Skin epidermis (tissue), 12 donors: ENCODE data around the gene TRIOBP.

Experiments
- H3K27ac ChIP-seq, 21 experiments: fragments of 200-600 bp; sonication (generic) in 11 of 21; one replicate each; pipeline ENCODE4 v1.5.0; 2020; ENCODE audit warnings: mild to moderate bottlenecking in 3 of 21, inconsistent platforms in 2 of 21, moderate library complexity in 2 of 21
- H3K4me3 ChIP-seq, 7 experiments: fragments of 200-600 bp; sonication (generic) in 2 of 7; one replicate each; pipeline ENCODE4 v1.5.0; 2020; ENCODE audit warnings: inconsistent platforms in 2 of 7, mild to moderate bottlenecking in 2 of 7, moderate library complexity in 1 of 7

The TRIOBP gene

DNA sequence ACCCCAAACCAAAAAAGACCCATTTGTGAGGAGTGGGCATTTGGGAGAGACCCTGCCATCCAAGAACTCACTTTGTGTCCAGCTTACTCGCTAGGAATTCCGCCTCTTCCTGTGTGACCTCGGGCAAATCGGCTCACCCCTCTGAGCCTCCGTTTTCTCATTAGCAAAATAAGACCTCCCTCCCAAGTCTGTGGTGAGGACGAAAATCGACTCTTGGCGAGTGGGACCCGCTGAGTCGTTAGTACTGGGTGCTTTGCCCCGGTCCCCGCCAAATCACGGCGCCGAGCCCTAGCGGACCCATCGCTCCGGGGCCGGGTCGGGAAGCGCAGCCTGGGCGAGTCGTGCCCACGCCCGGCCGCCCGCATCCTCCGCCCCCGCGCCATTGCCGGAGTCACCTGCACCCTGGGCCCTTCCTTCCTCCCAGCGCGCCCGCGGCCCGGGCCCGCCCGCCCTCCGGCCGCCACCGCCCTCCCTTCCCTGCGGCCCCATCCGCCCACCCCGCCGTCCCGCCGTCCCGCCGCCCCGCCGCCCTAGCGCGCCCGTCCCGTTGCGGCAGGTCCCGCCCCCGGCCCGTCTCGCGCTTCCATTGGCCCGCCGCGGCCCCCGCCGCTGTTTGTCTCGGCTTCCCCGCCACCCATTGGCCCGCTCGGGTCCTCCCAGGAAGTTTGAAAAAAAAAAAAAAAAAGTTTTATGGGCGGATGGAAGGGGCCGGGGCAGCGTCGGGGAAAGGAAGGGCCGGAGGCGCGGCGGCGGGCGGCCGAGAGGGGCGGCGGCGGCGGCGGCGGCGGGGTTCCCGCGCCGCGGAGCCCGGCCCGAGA is 48.9 kb downstream of the TRIOBP start:
- Histone ChIP-seq H3K4me3 (peak overlapping the region; percentile 57 to 88 (median 85)), H3K27ac (peak overlapping the region; percentile 89 to 99 (median 96))

DNA sequence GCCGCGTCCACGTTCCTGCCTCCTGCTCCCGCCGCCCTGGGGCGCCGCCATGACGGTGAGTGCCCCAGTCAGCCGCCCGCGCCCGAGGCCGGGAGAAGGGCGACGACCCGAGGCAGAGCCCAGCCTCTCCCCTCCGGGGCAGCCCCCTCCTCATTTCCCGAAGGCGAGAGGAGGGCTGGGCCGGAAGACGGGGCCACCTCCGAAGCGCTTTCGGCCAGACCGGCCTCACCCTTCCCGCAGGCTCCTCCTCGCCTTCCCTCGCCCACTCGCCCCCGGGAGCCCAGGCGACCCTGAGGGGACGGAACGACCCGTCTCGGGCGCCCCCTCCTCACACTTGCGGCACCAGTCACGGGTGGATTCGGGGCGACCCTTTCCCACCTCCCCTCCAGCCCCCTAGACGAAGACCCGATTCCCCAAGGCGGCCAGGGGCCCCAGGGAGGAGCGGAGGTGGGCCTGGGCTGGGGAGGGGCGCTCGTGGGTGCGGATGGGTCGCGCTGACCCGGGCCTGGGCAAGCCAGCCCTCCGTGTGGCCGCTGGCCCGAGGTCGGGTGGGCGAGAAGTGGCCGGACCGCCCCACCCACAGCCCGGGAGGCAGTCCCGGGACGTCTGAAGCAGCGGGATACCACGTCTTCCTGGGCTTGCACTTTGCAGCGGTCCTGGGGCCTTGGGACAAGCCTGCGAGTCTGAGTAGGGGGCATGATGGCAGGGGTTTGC is 49.7 kb downstream of the TRIOBP start:
- Histone ChIP-seq H3K27ac (peak overlapping the region; percentile 89 to 99 (median 96)), H3K4me3 (peak overlapping the region; percentile 57 to 88 (median 85))

DNA sequence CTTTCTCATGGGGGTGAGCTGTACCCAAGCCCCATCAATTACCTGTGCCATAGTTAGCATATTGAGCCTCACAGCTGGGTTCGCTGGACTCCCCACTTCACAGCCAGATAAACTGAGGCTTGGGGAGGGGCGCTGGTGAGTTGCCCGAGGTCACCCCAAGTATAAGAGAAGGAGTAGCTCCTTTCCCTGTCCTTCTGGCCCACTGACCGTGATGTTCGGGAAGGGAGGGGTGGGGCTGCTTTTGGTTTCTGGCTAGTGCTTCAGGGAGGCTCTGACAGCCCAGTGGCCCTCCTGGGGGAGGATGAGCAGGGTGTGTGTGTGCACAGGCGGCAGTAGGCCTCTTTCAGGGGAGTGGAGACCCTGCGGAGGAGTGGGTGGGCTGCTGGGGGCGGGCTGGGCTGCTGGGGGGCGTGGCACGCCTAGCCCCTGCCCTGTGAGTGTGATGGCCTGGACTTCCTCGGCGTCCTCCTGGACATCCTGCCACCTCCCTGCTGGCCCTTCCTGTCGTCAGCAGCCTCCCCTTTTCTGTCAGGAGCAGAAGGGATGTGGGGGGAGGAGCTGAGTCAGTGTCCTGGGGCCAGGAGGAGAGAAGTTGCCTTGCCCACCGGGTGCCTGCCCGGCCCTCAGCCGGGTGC is 50.3 kb downstream of the TRIOBP start:
- Histone ChIP-seq H3K4me3 (peak overlapping the region; percentile 57 to 88 (median 85)), H3K27ac (peak overlapping the region in 19 of 21 experiments; percentile 93 to 99 (median 97))

DNA sequence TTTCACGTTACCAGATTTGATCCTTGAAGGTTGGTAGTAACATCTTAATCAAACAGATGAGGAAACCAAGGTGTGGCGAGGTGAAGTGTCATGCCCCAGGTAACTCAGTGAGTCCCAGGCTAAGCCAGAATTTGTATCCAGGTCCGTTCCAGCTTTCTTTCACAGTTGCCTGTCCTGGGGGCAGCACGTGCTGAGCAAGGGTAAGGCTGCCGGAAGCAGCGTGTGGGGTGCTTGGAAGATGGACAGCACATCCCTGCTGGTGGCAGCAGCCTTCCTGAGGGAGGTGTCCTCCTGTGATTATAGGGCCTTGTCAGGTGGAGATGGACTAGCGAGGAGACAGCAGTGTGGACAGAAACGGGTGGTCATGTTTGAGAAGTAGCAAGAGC is 50.9 kb downstream of the TRIOBP start:
- Histone ChIP-seq H3K4me3 (peak overlapping the region in 4 of 7 experiments; percentile 75 to 88 (median 86)), H3K27ac (peak overlapping the region in 15 of 21 experiments; percentile 94 to 99 (median 98))

DNA sequence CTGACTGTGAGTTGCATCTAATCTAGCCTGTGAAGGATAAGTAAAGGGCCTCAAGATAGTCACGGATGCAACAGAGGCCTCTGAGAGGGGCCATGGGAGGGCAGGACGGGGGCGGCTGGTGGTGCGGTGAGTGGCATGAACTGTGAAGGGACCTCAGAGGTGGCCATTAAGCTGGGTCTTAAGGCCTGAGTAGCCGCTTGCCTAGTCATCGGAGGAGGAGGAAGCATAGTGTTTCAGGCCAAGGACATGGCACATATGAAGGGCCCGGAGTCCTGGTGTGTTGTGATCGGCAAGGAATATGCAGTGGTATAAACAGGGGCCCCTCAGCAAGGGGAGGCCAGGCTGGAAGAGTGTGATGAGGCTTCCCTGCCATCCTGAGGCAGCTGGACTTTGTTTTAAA is 51.8 kb downstream of the TRIOBP start:
- Histone ChIP-seq H3K27ac (peak overlapping the region in 15 of 21 experiments; percentile 3 to 99 (median 96)), H3K4me3 (no peak overlapping the region)

DNA sequence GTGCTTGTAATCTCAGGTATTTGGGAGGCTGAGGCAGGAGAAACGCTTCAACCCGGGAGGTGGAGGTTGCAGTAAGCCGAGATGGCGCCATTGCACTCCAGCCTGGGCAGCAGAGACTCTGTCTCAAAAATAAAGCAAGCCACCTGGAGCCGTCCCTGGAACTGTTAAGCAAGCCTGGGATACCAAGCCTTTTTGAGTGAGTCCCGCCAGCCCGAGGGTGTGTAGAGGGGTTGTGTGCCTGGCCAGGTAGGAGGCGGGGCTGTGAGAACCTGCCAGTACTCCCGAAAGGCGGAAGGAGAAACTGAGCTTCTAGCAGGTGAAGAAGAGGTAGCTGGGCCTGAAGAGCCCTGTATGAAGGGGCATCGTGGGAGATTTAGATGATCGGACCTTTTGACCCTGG is 52.4 kb downstream of the TRIOBP start:
- Histone ChIP-seq H3K4me3 (no peak overlapping the region), H3K27ac (peak overlapping the region in 15 of 21 experiments; percentile 3 to 99 (median 78))

DNA sequence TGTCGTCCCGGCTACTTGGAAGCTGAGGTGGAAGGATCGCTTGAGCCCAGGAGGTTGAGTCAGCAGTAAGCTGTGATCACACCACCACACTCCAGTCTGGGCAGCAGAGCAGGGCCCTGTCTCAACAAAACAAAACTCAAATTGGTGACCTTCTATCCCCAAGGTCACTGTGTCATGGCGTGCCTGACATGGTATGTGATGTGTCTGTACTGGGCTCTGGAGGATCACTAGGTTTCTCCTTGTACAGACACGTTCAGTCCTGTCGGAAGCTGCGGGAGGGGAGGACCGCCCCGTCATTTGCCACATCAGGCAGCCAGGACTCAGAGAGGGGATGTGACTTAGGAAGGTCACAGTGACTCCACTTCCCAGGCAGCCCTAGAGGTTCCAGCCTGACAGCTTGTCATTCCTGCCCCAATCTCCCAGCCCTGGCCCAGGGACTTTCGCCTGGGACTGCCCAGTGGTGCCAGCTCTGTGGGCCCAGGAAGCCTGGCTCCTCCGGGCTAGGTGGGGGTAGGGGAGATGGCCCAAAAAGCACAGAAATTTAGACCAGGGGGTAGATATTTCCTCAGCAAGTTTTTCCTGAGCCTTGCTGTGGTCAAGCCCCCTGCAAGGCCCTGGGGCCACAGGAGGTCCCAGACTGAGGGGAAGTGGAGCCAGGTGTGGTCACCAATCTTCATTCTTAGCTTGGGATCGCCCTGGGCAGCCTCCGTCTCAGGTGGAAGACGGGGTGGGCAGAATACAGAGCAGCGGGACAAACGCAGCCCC is 53.2 kb downstream of the TRIOBP start:
- no peak overlapping the region for H3K4me3 ChIP-seq
- H3K27ac ChIP-seq = peak overlapping the region in 19 of 21 experiments; percentile 1 to 99 (median 56)

DNA sequence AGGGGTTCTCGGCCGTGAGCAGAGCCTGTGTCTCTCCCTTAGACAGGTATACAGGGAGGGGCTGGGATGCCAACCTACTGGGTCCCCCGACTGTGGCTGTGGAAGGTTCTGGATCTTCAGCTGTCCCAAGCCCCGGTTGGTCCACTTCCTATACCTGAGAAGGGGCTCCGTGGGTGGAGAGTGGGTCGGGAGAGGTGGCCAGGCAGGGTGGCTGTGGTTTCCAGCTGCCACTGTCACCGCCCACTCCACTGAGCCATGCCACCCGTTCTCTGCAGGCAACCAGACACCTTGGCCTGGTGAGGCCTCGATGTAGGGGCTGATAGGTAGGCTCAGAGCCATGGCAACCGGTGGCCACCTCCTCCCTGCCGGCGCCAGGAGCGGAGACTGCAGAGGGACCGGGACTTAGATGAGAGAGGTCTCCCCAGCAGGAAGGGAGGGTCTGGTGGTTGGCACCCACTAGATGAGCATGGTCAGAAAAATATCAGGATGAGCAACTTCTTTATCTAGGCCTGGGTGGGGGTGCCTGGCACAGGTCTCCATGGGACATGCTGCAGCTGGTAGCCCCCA is 53.8 kb downstream of the TRIOBP start:
- H3K4me3 ChIP-seq = no peak overlapping the region
- H3K27ac ChIP-seq = peak overlapping the region in 17 of 21 experiments; percentile 6 to 99 (median 66)

DNA sequence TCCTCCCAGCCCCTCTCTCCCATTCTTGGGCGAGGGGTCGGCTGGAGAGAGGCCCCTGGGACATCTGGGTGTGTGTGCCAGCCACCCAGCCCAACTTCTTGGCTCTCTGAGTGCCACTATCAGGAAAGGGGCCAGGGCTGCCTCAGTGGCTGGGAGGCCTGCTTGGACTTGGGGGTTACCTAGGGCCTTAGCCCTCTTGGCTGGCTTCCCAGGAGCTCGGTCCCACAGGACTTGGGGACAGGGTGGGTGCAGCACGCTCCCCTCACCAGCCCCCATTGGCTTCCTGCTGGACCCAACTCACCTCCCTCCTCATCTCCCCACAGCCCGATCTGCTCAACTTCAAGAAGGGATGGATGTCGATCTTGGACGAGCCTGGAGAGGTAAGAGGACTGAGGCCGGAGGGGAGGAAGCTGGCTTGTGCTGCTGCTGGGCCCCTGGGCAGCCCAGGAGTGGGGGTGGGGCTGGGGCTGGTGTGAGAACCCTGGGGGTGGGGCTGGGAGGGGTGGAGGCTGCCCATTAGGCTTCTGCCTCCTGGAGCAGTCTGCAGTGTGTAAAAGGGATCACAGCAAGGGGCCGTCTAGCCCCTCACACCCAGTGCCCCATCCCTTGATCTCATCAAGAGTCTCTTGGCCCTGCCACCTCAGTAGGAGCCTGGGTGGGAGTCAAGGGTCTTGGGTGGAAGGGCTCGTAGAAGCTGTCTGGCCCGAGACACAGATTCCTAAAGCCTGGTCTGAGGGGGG is 54.8 kb downstream of the TRIOBP start:
- H3K4me3 ChIP-seq = no peak overlapping the region
- peak overlapping the region in 17 of 21 experiments; percentile 6 to 99 (median 66) for H3K27ac ChIP-seq

DNA sequence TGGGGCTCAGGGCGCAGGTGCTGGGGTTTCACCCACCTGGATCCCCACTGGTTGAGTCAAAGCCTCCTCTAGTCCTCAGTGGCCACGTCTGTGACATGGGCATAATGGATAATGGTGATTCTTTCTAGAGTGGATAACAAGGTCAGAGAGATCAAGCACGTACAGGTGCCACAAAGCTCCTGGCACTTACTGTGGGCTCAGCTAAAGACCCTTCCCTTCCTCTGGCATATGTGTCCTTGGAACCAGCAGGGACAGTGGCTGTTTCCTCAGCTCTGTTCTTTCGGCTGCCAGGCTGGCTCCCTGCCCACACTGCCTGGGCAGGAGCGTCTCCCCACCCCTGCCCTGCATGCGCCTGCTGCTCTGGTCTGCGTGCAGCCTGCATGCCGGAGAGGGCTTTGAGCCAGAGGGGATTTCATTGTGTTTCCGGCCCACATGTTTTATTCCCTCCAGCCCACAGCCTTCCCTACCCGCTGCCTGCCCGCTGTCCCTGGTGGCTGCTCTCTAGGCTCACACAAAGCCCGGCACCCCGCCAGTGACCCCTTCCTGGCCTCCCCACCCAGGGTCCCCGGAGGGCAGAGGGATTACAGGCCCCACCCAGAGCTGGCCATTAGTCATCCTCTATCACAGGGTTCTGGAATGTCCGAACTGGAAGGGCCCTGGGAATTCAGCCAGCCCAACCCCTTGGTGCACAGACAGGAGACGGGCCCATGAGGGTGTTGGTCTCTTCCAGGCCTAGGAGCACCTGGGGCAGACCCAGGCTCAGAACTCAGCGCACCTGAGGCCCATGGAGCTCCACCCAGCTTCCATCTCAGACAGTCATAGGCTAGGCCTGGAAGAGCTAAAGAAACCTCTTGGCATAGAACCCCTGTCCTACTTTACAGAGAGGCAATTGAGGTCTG is 55.6 kb downstream of the TRIOBP start:
- no peak overlapping the region for H3K4me3 ChIP-seq
- H3K27ac ChIP-seq = peak overlapping the region in 17 of 21 experiments; percentile 22 to 99 (median 66)

DNA sequence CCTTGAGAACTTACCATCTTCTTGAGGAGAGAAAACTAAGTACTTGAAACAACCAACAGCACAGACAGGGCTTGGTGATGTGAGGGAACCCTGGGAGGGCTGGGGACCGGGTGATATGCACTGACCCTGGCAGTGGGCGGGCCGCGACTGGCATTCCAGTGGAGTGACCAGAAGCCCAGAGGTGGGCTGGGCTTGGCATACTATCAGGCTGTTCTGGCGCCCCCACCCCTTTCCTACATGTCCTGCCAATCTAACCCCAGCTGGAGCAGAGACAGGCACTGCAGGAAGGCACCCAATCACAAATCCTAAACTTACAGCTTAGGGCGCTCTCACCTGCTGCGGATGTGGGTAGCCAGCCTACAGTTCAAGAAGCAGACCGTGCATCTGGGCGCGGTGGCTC is 56.9 kb downstream of the TRIOBP start:
- Histone ChIP-seq H3K4me3 (no peak overlapping the region), H3K27ac (peak overlapping the region in 3 of 21 experiments; percentile 12 to 99 (median 99))

DNA sequence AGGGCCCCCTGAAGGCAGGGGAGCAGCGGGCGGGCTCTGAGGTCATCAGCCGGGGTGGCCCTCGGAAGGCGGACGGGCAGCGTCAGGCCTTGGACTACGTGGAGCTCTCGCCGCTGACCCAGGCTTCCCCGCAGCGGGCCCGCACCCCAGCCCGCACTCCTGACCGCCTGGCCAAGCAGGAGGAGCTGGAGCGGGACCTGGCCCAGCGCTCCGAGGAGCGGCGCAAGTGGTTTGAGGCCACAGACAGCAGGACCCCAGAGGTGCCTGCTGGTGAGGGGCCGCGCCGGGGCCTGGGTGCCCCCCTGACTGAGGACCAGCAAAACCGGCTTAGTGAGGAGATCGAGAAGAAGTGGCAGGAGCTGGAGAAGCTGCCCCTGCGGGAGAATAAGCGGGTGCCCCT is 60.8 kb downstream of the TRIOBP start:
- Histone ChIP-seq H3K4me3 (no peak overlapping the region), H3K27ac (no peak overlapping the region)

DNA sequence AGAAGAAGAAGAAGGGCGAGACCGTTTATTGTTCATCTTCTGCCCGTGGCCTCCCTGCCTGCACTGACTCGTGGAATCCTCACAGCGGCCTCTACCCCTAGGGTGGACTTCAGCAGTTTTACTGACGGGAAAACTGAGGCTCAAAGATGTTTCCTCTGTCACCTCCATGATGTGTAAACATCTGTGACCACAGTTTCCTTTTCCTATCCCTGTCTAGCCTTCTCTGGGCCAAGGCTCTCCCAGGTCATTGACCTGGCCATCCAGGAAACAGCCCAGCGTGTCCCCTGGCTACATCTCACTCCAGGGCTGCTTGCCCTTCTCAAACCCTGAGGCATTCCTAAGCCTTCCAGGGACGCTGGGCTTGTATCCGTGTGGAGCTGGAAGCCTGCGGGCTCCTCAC is 61.8 kb downstream of the TRIOBP start:
- Histone ChIP-seq H3K27ac (no peak overlapping the region), H3K4me3 (no peak overlapping the region)

DNA sequence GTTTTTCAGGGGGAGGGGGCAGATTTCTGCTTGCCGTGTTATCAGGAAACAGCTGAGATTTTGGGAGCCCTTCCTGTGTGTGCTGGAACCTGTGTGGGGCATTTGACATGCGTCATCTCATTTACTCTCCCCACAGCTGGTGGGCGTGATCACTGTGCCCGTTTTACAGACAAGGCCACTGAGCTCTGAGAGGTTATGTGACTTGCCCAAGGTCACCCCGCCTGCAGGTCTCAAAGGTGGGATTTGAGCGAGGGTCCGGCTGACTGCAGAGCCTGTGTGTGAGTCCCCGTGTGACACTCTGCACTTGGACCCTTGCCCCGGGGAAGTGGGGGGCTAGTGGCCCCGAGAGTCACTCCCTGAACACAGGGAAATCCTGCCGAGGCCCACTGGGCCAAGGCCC is 62.4 kb downstream of the TRIOBP start:
- H3K4me3 ChIP-seq = no peak overlapping the region
- H3K27ac ChIP-seq = no peak overlapping the region

DNA sequence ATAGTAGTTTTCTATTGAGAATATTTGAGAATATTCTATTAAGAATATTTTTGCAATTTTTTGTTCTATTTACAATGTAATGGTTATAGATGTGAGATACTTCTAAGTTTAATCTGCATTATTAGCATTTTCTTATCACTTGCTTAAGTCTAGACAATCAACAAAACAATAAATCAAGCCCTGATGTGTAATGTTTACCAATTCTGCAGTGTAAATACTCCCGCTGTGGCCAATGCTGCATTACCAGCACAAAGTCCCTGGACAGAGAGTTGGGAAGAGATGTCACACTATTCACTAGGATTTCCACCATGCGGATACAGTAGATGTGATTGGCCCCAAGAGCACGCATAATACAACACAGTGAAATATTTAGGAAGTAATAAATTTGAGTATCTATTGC is 63.3 kb downstream of the TRIOBP start:
- H3K4me3 ChIP-seq = no peak overlapping the region
- no peak overlapping the region for H3K27ac ChIP-seq

DNA sequence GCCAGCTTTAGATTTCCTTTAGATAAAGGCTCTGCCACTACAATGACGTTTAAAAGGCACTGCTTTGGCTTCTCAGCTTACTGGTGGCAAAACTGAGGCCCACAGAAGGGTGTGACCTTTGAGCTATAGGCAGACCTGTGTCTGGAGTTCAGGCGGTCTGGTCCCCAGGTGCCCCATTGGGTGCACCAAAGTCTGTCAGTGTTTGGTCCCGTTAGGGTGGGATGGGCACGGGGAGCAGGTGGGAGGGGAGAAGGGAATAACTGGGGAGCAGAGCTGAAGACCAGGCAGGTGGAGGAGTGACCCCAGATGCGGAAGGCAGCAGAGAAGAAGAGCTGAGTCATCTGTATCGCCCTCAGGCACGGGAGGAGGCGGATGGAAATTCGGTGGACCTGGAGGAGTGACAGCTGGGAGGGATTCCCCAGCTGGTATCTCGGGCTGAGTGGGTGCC is 65.6 kb downstream of the TRIOBP start:
- H3K27ac ChIP-seq = peak overlapping the region in 6 of 21 experiments; percentile 8 to 37 (median 20)
- H3K4me3 ChIP-seq = no peak overlapping the region

DNA sequence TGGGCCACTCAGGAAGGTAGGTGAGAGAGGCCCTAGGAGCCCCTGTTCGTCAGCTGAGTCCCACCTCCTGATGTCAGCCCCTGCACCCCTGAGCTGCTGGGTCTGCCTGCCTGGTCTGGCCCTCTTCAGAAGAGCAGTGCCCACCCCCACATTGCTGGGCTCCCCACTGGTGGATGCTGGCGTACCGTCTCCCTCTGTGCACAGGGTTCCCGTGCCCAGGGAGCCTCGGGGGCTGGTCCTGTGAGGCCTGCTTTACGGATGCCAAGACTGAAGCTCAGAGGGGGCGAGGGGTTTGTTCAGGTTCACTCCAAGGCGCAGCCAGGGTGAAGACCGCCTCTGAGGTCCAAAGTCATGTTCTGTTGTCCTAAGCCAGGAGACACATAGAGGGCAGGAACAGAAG is 66.2 kb downstream of the TRIOBP start:
- no peak overlapping the region for H3K4me3 ChIP-seq
- H3K27ac ChIP-seq = peak overlapping the region in 1 of 21 experiments; percentile 13

DNA sequence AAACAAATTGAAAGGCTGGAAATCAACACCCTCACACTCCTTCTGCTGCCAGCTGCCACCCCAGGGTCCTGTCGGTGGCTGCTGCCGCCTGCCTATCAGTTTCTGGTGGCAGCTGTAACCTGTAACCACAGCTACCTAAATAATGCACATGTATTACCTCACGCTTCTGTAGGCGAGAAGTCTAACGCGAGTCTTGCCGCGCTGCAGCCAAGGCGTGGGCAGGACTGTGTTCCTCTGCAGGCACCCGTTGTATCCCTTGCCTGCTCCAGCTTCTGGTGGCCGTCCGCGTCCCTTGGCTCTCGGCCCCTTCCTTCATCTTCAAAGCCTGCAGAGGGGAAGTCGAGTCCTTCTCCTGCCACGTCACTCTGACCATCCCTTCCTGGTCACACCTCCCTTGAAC is 66.8 kb downstream of the TRIOBP start:
- Histone ChIP-seq H3K27ac (no peak overlapping the region), H3K4me3 (no peak overlapping the region)
